ENCODE measurements around the gene TNRC6A.
"Not testable (repeated sequence)": the region's sequence is repeated elsewhere in the genome, so short reads cannot be mapped to it uniquely, and the experiment has no call there.

Gene TNRC6A

GRCh38 chr16:24745391-24745790, 15.9 kb downstream of the TNRC6A start:
- Histone ChIP-seq H3K23ac (ENCODE audit: low read length) (peak overlapping the region; percentile 60), H4K8ac (ENCODE audit: low read depth, low read length) (no peak overlapping the region), H3K36me3 (ENCODE audit: control insufficient read depth, insufficient read depth, low read length) (no peaks in the 10 kb centered on the region), H3K9ac (ENCODE audit: low read length) (no peak overlapping the region), H3K27me3 (ENCODE audit: insufficient read depth, low read length, poor library complexity) (no peaks in the 10 kb centered on the region), H3K4me3 (ENCODE audit: low read length) (no peak overlapping the region), H3K27ac (ENCODE audit: low read depth, low read length) (no peak overlapping the region), H3K79me1 (ENCODE audit: low read length) (peaks cover 20% of the 10 kb centered on the region), H2BK15ac (replicated peaks; ENCODE audit: low read depth) (no peak overlapping the region), H3K79me2 (ENCODE audit: control insufficient read depth, insufficient read depth, low read length) (peaks cover 89% of the 10 kb centered on the region), H4K5ac (ENCODE audit: low read length) (no peak overlapping the region), H3K4me2 (ENCODE audit: low read length) (no peak overlapping the region), H3K4ac (ENCODE audit: low read depth, low read length) (no peak overlapping the region), H2BK5ac (ENCODE audit: low read length) (no peak overlapping the region), H3K56ac (ENCODE audit: low read length) (no peak overlapping the region), H2BK120ac (ENCODE audit: low read depth, low read length) (no peak overlapping the region), H3K4me1 (ENCODE audit: control insufficient read depth, low read depth, low read length) (peaks cover 2% of the 10 kb centered on the region), H3K18ac (ENCODE audit: low read length) (no peak overlapping the region), H2AK5ac (ENCODE audit: low read length) (no peak overlapping the region)
- no peak for DNase-seq

GRCh38 chr16:24745791-24746190, 16.3 kb downstream of the TNRC6A start:
- Histone ChIP-seq H3K27ac (ENCODE audit: low read depth, low read length) (no peak overlapping the region), H3K79me1 (ENCODE audit: low read length) (peaks cover 20% of the 10 kb centered on the region), H3K4ac (ENCODE audit: low read depth, low read length) (no peak overlapping the region), H2AK5ac (ENCODE audit: low read length) (no peak overlapping the region), H3K36me3 (ENCODE audit: control insufficient read depth, insufficient read depth, low read length) (no peaks in the 10 kb centered on the region), H4K8ac (ENCODE audit: low read depth, low read length) (no peak overlapping the region), H3K56ac (ENCODE audit: low read length) (no peak overlapping the region), H2BK120ac (ENCODE audit: low read depth, low read length) (no peak overlapping the region), H3K4me1 (ENCODE audit: control insufficient read depth, low read depth, low read length) (peaks cover 2% of the 10 kb centered on the region), H3K4me2 (ENCODE audit: low read length) (no peak overlapping the region), H2BK5ac (ENCODE audit: low read length) (no peak overlapping the region), H3K4me3 (ENCODE audit: low read length) (no peak overlapping the region), H4K5ac (ENCODE audit: low read length) (no peak overlapping the region), H3K27me3 (ENCODE audit: insufficient read depth, low read length, poor library complexity) (no peaks in the 10 kb centered on the region), H2BK15ac (replicated peaks; ENCODE audit: low read depth) (no peak overlapping the region), H3K9ac (ENCODE audit: low read length) (no peak overlapping the region), H3K23ac (ENCODE audit: low read length) (no peak overlapping the region), H3K18ac (ENCODE audit: low read length) (no peak overlapping the region), H3K79me2 (ENCODE audit: control insufficient read depth, insufficient read depth, low read length) (peaks cover 86% of the 10 kb centered on the region)
- no CpG with 5 or more reads among the region's 2 CpGs for WGBS (ENCODE audit: extremely low coverage, insufficient coverage, low lambda C conversion rate)
- DNase-seq = no peak

- Histone ChIP-seq H4K8ac (ENCODE audit: low read depth, low read length) (no peak overlapping the region), H3K9ac (ENCODE audit: low read length) (no peak overlapping the region), H3K79me1 (ENCODE audit: low read length) (peaks cover 18% of the 10 kb centered on the region), H3K27ac (ENCODE audit: low read depth, low read length) (no peak overlapping the region), H3K4me2 (ENCODE audit: low read length) (no peak overlapping the region), H3K23ac (ENCODE audit: low read length) (no peak overlapping the region), H3K56ac (ENCODE audit: low read length) (no peak overlapping the region), H3K4ac (ENCODE audit: low read depth, low read length) (no peak overlapping the region), H3K79me2 (ENCODE audit: control insufficient read depth, insufficient read depth, low read length) (peaks cover 78% of the 10 kb centered on the region), H3K4me3 (ENCODE audit: low read length) (no peak overlapping the region), H3K27me3 (ENCODE audit: insufficient read depth, low read length, poor library complexity) (no peaks in the 10 kb centered on the region), H2AK5ac (ENCODE audit: low read length) (no peak overlapping the region), H3K4me1 (ENCODE audit: control insufficient read depth, low read depth, low read length) (peaks cover 2% of the 10 kb centered on the region), H2BK120ac (ENCODE audit: low read depth, low read length) (no peak overlapping the region), H3K18ac (ENCODE audit: low read length) (no peak overlapping the region), H4K5ac (ENCODE audit: low read length) (no peak overlapping the region), H2BK5ac (ENCODE audit: low read length) (no peak overlapping the region), H3K36me3 (ENCODE audit: control insufficient read depth, insufficient read depth, low read length) (no peaks in the 10 kb centered on the region), H2BK15ac (replicated peaks; ENCODE audit: low read depth) (no peak overlapping the region)
- DNase-seq = no peak
- WGBS (ENCODE audit: extremely low coverage, insufficient coverage, low lambda C conversion rate) = no CpG with 5 or more reads among the region's 2 CpGs
Measured at GRCh38 chr16:24747441-24747840, 18.0 kb downstream of the TNRC6A start.

- H2BK15ac ChIP-seq (replicated peaks; ENCODE audit: low read depth) = no peak overlapping the region
- H3K56ac ChIP-seq (ENCODE audit: low read length) = no peak overlapping the region
- H2BK5ac ChIP-seq (ENCODE audit: low read length) = no peak overlapping the region
- peaks cover 21% of the 10 kb centered on the region for H3K79me1 ChIP-seq (ENCODE audit: low read length)
- H3K4me3 ChIP-seq (ENCODE audit: low read length) = no peak overlapping the region
- H4K8ac ChIP-seq (ENCODE audit: low read depth, low read length) = no peak overlapping the region
- H4K5ac ChIP-seq (ENCODE audit: low read length) = no peak overlapping the region
- no peak overlapping the region for H3K23ac ChIP-seq (ENCODE audit: low read length)
- no peak overlapping the region for H3K27ac ChIP-seq (ENCODE audit: low read depth, low read length)
- H3K18ac ChIP-seq (ENCODE audit: low read length) = no peak overlapping the region
- H3K4ac ChIP-seq (ENCODE audit: low read depth, low read length) = no peak overlapping the region
- WGBS (ENCODE audit: extremely low coverage, insufficient coverage, low lambda C conversion rate) = no CpG with 5 or more reads among the region's 2 CpGs
- no peak overlapping the region for H3K9ac ChIP-seq (ENCODE audit: low read length)
- peaks cover 77% of the 10 kb centered on the region for H3K79me2 ChIP-seq (ENCODE audit: control insufficient read depth, insufficient read depth, low read length)
- H3K4me1 ChIP-seq (ENCODE audit: control insufficient read depth, low read depth, low read length) = peaks cover 2% of the 10 kb centered on the region
- no peak overlapping the region for H3K4me2 ChIP-seq (ENCODE audit: low read length)
- H3K27me3 ChIP-seq (ENCODE audit: insufficient read depth, low read length, poor library complexity) = no peaks in the 10 kb centered on the region
- DNase-seq = no peak
- H2BK120ac ChIP-seq (ENCODE audit: low read depth, low read length) = no peak overlapping the region
- no peaks in the 10 kb centered on the region for H3K36me3 ChIP-seq (ENCODE audit: control insufficient read depth, insufficient read depth, low read length)
- H2AK5ac ChIP-seq (ENCODE audit: low read length) = no peak overlapping the region
Measured at GRCh38 chr16:24748242-24748641, 18.8 kb downstream of the TNRC6A start.

- Histone ChIP-seq H4K5ac (ENCODE audit: low read length) (no peak overlapping the region), H3K4ac (ENCODE audit: low read depth, low read length) (no peak overlapping the region), H2BK120ac (ENCODE audit: low read depth, low read length) (no peak overlapping the region), H3K23ac (ENCODE audit: low read length) (no peak overlapping the region), H2BK5ac (ENCODE audit: low read length) (no peak overlapping the region), H3K4me3 (ENCODE audit: low read length) (no peak overlapping the region), H3K79me1 (ENCODE audit: low read length) (peaks cover 18% of the 10 kb centered on the region), H3K56ac (ENCODE audit: low read length) (no peak overlapping the region), H3K79me2 (ENCODE audit: control insufficient read depth, insufficient read depth, low read length) (peaks cover 70% of the 10 kb centered on the region), H3K9ac (ENCODE audit: low read length) (no peak overlapping the region), H3K18ac (ENCODE audit: low read length) (no peak overlapping the region), H2AK5ac (ENCODE audit: low read length) (no peak overlapping the region), H2BK15ac (replicated peaks; ENCODE audit: low read depth) (no peak overlapping the region), H3K4me2 (ENCODE audit: low read length) (no peak overlapping the region), H4K8ac (ENCODE audit: low read depth, low read length) (no peak overlapping the region), H3K36me3 (ENCODE audit: control insufficient read depth, insufficient read depth, low read length) (no peaks in the 10 kb centered on the region), H3K4me1 (ENCODE audit: control insufficient read depth, low read depth, low read length) (peaks cover 2% of the 10 kb centered on the region), H3K27me3 (ENCODE audit: insufficient read depth, low read length, poor library complexity) (no peaks in the 10 kb centered on the region), H3K27ac (ENCODE audit: low read depth, low read length) (no peak overlapping the region)
- no peak for DNase-seq
Measured at GRCh38 chr16:24749310-24749709, 19.9 kb downstream of the TNRC6A start.

- H4K5ac ChIP-seq (ENCODE audit: low read length); H3K27me3 ChIP-seq (ENCODE audit: insufficient read depth, low read length, poor library complexity); DNase-seq; H2AK5ac ChIP-seq (ENCODE audit: low read length); H3K9ac ChIP-seq (ENCODE audit: low read length); H3K4me1 ChIP-seq (ENCODE audit: control insufficient read depth, low read depth, low read length); H4K8ac ChIP-seq (ENCODE audit: low read depth, low read length); H3K18ac ChIP-seq (ENCODE audit: low read length); H3K27ac ChIP-seq (ENCODE audit: low read depth, low read length); H3K4me2 ChIP-seq (ENCODE audit: low read length); H3K56ac ChIP-seq (ENCODE audit: low read length); H3K4ac ChIP-seq (ENCODE audit: low read depth, low read length); H2BK120ac ChIP-seq (ENCODE audit: low read depth, low read length); H2BK5ac ChIP-seq (ENCODE audit: low read length); H2BK15ac ChIP-seq (replicated peaks; ENCODE audit: low read depth); H3K23ac ChIP-seq (ENCODE audit: low read length); H3K36me3 ChIP-seq (ENCODE audit: control insufficient read depth, insufficient read depth, low read length); H3K4me3 ChIP-seq (ENCODE audit: low read length): not testable (repeated sequence)
- Histone ChIP-seq H3K79me2 (ENCODE audit: control insufficient read depth, insufficient read depth, low read length) (peaks cover 67% of the 10 kb centered on the region), H3K79me1 (ENCODE audit: low read length) (peaks cover 18% of the 10 kb centered on the region)
- no CpG with 5 or more reads among the region's 5 CpGs for WGBS (ENCODE audit: extremely low coverage, insufficient coverage, low lambda C conversion rate)
Measured at GRCh38 chr16:24749872-24750271, 20.4 kb downstream of the TNRC6A start.
